IPS DF 6.9 (cell line): ENCODE results near the gene SLC35F1.
A peak's percentile ranks its signal among the peaks of the same experiment; 100 is the strongest.

Experiments
- DNase-seq: peaks from one replicate; pipeline ENCODE4 v3.0.0-alpha.2; 2013; ENCODE audit warnings: low read depth, low spot score
- H3K27ac ChIP-seq: one replicate; pipeline ENCODE4 v1.5.1; 2013; ENCODE audit warnings: low read length, control low read depth
- H3K27me3 ChIP-seq: 2 replicates; pipeline ENCODE4 v1.6.1; 2013; ENCODE audit warnings: mild to moderate bottlenecking, low read length; ENCODE audit not compliant: control insufficient read depth, insufficient read depth
- H3K36me3 ChIP-seq: 2 replicates; pipeline ENCODE4 v1.6.1; 2013; ENCODE audit warnings: low read length; ENCODE audit not compliant: control insufficient read depth, insufficient read depth
- H3K4me1 ChIP-seq: 2 replicates; pipeline ENCODE4 v1.6.1; 2013; ENCODE audit warnings: low read length; ENCODE audit not compliant: control insufficient read depth, insufficient read depth
- H3K4me3 ChIP-seq: 2 replicates; pipeline ENCODE4 v1.5.1; 2013; ENCODE audit warnings: mild to moderate bottlenecking, low read length
- H3K9me3 ChIP-seq: 2 replicates; pipeline ENCODE4 v1.6.1; 2013; ENCODE audit warnings: low read length, inconsistent platforms; ENCODE audit not compliant: control insufficient read depth, insufficient read depth
- WGBS: extraction: QIAGEN DNeasy Blood & Tissue Kit; methylation state at CpG from one replicate; pipeline ENCODE4 v1.1.7; 2013; ENCODE audit warnings: mixed read lengths, missing lambda C conversion rate; ENCODE audit not compliant: insufficient read length, insufficient coverage; 5-methylcytosine and 5-hydroxymethylcytosine counted together

The SLC35F1 gene

GRCh38 chr6:118317581-118318563, 410.8 kb downstream of the SLC35F1 start:
- WGBS = no CpG with 5 or more reads among the region's 4 CpGs
- DNase-seq = no peak

GRCh38 chr6:118318648-118319047, 411.6 kb downstream of the SLC35F1 start:
- Histone ChIP-seq H3K4me1 (no peaks in the 10 kb centered on the region; the same call in 1 of the 2 replicates), H3K4me3 (no peak overlapping the region), H3K9me3 (no peaks in the 10 kb centered on the region), H3K36me3 (no peaks in the 10 kb centered on the region), H3K27me3 (no peaks in the 10 kb centered on the region), H3K27ac (no peak overlapping the region)
- no CpG with 5 or more reads among the region's 3 CpGs for WGBS
- DNase-seq = no peak

More at GRCh38 chr6:118317581-118318563, 410.8 kb downstream of the SLC35F1 start:
- Histone ChIP-seq H3K27me3 (no peaks in the 10 kb centered on the region), H3K27ac (no peak overlapping the region), H3K4me3 (no peak overlapping the region), H3K36me3 (no peaks in the 10 kb centered on the region), H3K9me3 (no peaks in the 10 kb centered on the region), H3K4me1 (no peaks in the 10 kb centered on the region)

- no peaks in the 10 kb centered on the region for H3K9me3 ChIP-seq
- no peaks in the 10 kb centered on the region for H3K36me3 ChIP-seq
- H3K27ac ChIP-seq = no peak overlapping the region
- no peaks in the 10 kb centered on the region for H3K27me3 ChIP-seq
- no peak overlapping the region for H3K4me3 ChIP-seq
- WGBS = no CpG with 5 or more reads among the region's 3 CpGs
- no peak for DNase-seq
- H3K4me1 ChIP-seq = no peaks in the 10 kb centered on the region; the same call in 1 of the 2 replicates
These were observed 412.4 kb downstream of the SLC35F1 start for GRCh38 chr6:118319416-118319815.

- Histone ChIP-seq H3K4me1 (no peaks in the 10 kb centered on the region; the same call in 1 of the 2 replicates), H3K27me3 (no peaks in the 10 kb centered on the region), H3K27ac (no peak overlapping the region), H3K4me3 (no peak overlapping the region), H3K36me3 (no peaks in the 10 kb centered on the region), H3K9me3 (no peaks in the 10 kb centered on the region)
- DNase-seq = no peak
- no CpG with 5 or more reads among the region's 5 CpGs for WGBS
These were observed 413.0 kb downstream of the SLC35F1 start for GRCh38 chr6:118319894-118320649.

- no peaks in the 10 kb centered on the region; the same call in 1 of the 2 replicates for H3K4me1 ChIP-seq
- DNase-seq = no peak
- no CpG with 5 or more reads among the region's 2 CpGs for WGBS
These were observed 413.6 kb downstream of the SLC35F1 start for GRCh38 chr6:118320652-118321051.

GRCh38 chr6:118324116-118324515, 417.1 kb downstream of the SLC35F1 start:
- Histone ChIP-seq H3K36me3 (no peaks in the 10 kb centered on the region), H3K9me3 (no peaks in the 10 kb centered on the region), H3K4me3 (no peak overlapping the region), H3K4me1 (no peaks in the 10 kb centered on the region; the same call in 1 of the 2 replicates), H3K27me3 (no peaks in the 10 kb centered on the region), H3K27ac (no peak overlapping the region)
- WGBS = no CpG with 5 or more reads among the region's 5 CpGs
- DNase-seq = peak; percentile 20

More at GRCh38 chr6:118320652-118321051, 413.6 kb downstream of the SLC35F1 start:
- H3K27me3 ChIP-seq = no peaks in the 10 kb centered on the region
- no peaks in the 10 kb centered on the region for H3K36me3 ChIP-seq
- H3K27ac ChIP-seq = no peak overlapping the region
- H3K4me3 ChIP-seq = no peak overlapping the region
- H3K9me3 ChIP-seq = no peaks in the 10 kb centered on the region

- Histone ChIP-seq H3K4me3 (no peak overlapping the region), H3K4me1 (no peaks in the 10 kb centered on the region; the same call in 1 of the 2 replicates), H3K9me3 (no peaks in the 10 kb centered on the region), H3K36me3 (no peaks in the 10 kb centered on the region), H3K27ac (no peak overlapping the region), H3K27me3 (no peaks in the 10 kb centered on the region)
- no peak for DNase-seq
- WGBS = no CpG with 5 or more reads among the region's 10 CpGs
These were observed 418.3 kb downstream of the SLC35F1 start for GRCh38 chr6:118325220-118325860.

GRCh38 chr6:118326712-118327111, 419.6 kb downstream of the SLC35F1 start:
- H3K36me3 ChIP-seq = no peaks in the 10 kb centered on the region
- no peak overlapping the region for H3K27ac ChIP-seq
- H3K27me3 ChIP-seq = no peaks in the 10 kb centered on the region
- H3K9me3 ChIP-seq = no peaks in the 10 kb centered on the region
- no peak for DNase-seq
- H3K4me1 ChIP-seq = no peaks in the 10 kb centered on the region; the same call in 1 of the 2 replicates
- no peak overlapping the region for H3K4me3 ChIP-seq

- Histone ChIP-seq H3K27me3 (no peaks in the 10 kb centered on the region), H3K27ac (no peak overlapping the region), H3K4me1 (no peaks in the 10 kb centered on the region; the same call in 1 of the 2 replicates), H3K9me3 (no peaks in the 10 kb centered on the region), H3K4me3 (no peak overlapping the region), H3K36me3 (no peaks in the 10 kb centered on the region)
- DNase-seq = no peak
These were observed 420.2 kb downstream of the SLC35F1 start for GRCh38 chr6:118327237-118327636.

- H3K4me3 ChIP-seq = no peak overlapping the region
- WGBS = no CpG with 5 or more reads among the region's 1 CpG
- no peaks in the 10 kb centered on the region for H3K4me1 ChIP-seq
- DNase-seq = no peak
- H3K36me3 ChIP-seq = no peaks in the 10 kb centered on the region
- no peak overlapping the region for H3K27ac ChIP-seq
- no peaks in the 10 kb centered on the region; the same call in 1 of the 2 replicates for H3K9me3 ChIP-seq
- H3K27me3 ChIP-seq = no peaks in the 10 kb centered on the region
These were observed 426.7 kb downstream of the SLC35F1 start for GRCh38 chr6:118333772-118334171.
